Gastrocnemius medialis (tissue), 4 donors: Measurements from ENCODE around the gene C2orf81. TPM values are rescaled to one million over a fixed set of nuclear protein-coding genes. Genes with fewer than 3 reads are reported as not detected.

Experiments used
- ATAC-seq, 2 donors: fragments of 150-250 bp; one replicate each; pipeline ENCODE4 v1.9.1; 2016
- DNase-seq, 2 donors: peaks; one replicate each; pipeline ENCODE4 v3.0.0-alpha.2; 2019
- H3K27ac ChIP-seq, 4 donors: fragments of 200-600 bp; sonication (generic); 1 replicate in 1 of 4; 2 replicates in 3 of 4; pipeline ENCODE4 v1.5.1; 2016 to 2018; ENCODE audit warnings: mild to moderate bottlenecking in 2 of 4, moderate library complexity in 1 of 4
- H3K27me3 ChIP-seq, 3 donors: fragments of 200-600 bp; sonication (generic) in 2 of 3; 1 replicate in 1 of 3; 2 replicates in 2 of 3; pipeline versions ENCODE4 v1.5.1 to v1.6.0; 2016 to 2019; ENCODE audit warnings: mild to moderate bottlenecking in 1 of 3, moderate library complexity in 1 of 3
- H3K36me3 ChIP-seq, 2 donors: fragments of 200-600 bp; sonication (generic) in 1 of 2; one replicate each; pipeline ENCODE4 v1.5.1; 2017 to 2018
- H3K4me1 ChIP-seq, 2 donors: fragments of 200-600 bp; sonication (generic) in 1 of 2; one replicate each; pipeline ENCODE4 v1.5.1; 2016 to 2017; ENCODE audit warnings: mild to moderate bottlenecking in 2 of 2
- H3K4me3 ChIP-seq, 4 donors: fragments of 200-600 bp; sonication (generic) in 3 of 4; 1 replicate in 1 of 4; 2 replicates in 3 of 4; pipeline ENCODE4 v1.5.1; 2016 to 2019; ENCODE audit warnings: mild to moderate bottlenecking in 2 of 4
- H3K9me3 ChIP-seq, 3 donors: fragments of 200-600 bp; sonication (generic) in 2 of 3; 1 replicate in 1 of 3; 2 replicates in 2 of 3; pipeline ENCODE4 v1.5.1; 2016 to 2019
- POLR2A ChIP-seq, 2 donors: fragments of 450-650 bp; IDR thresholded peaks; one replicate each; pipeline ENCODE4 v1.6.1; 2017; ENCODE audit warnings: antibody characterized with exemption in 2 of 2, mild to moderate bottlenecking in 2 of 2, moderate library complexity in 2 of 2
- in situ Hi-C, 4 donors: fragments of 200-750 bp; cut with MboI; loops; one replicate each; pipeline versions ENCODE4 v1.15.0 to v1.8.0; 2017; ENCODE audit warnings: low sequenced_read_pairs in 4 of 4
- intact Hi-C: fragments of 100-400 bp; cut with DNase I; formaldehyde crosslinking; loops from one replicate; pipeline ENCODE4 v1.15.1; 2023; ENCODE audit warnings: low total_unique reads
- total RNA-seq, 4 donors: library from RNA; depleted of rRNA; stranded (reverse); fragments of >200 nt; gene quantifications; one replicate each; pipeline versions ENCODE4 v1.1.0 to v1.2.3, GENCODE V29; 2016
- TF ChIP-seq, protein P1 (sequence below), 5 experiments: fragments of 450-650 bp in 3 of 5; fragments of 200-600 bp in 2 of 5; sonication (generic) in 2 of 5; IDR thresholded peaks in 4 of 5; conservative IDR thresholded peaks in 1 of 5; 1 replicate in 4 of 5; 2 replicates in 1 of 5; pipeline ENCODE4 v1.5.1; 2016 to 2019; ENCODE audit warnings: antibody characterized with exemption in 5 of 5, mild to moderate bottlenecking in 3 of 5, moderate library complexity in 3 of 5

The C2orf81 gene
- total RNA-seq, 4 donors from 2014 or later, result 0.24 TPM; not detected in 3

GRCh38 chr2:74387346-74387745 is 34.1 kb downstream of the C2orf81 start:
- DNase-seq (no peak), ATAC-seq (no peak)
- in situ Hi-C loops, result no loop called here
- intact Hi-C loops, result loop anchor here (10.0 kb wide), 2 partner anchors 463 to 653 kb away; partner anchors contain the start of genes DGUOK and TPRKB
- Histone ChIP-seq H3K27ac (peak overlapping the region in 3 of 4 donors; percentile 2 to 32 (median 23)), H3K36me3 (no peaks in the 10 kb centered on the region), H3K4me3 (no peak overlapping the region), H3K9me3 (no peaks in the 10 kb centered on the region), H3K27me3 (no peaks in the 10 kb centered on the region), H3K4me1 (peaks cover 54 to 66% of the 10 kb centered on the region in 2 donors)
- TF ChIP-seq POLR2A (IDR thresholded peaks at IDR 0.05), result no peak

DNA sequence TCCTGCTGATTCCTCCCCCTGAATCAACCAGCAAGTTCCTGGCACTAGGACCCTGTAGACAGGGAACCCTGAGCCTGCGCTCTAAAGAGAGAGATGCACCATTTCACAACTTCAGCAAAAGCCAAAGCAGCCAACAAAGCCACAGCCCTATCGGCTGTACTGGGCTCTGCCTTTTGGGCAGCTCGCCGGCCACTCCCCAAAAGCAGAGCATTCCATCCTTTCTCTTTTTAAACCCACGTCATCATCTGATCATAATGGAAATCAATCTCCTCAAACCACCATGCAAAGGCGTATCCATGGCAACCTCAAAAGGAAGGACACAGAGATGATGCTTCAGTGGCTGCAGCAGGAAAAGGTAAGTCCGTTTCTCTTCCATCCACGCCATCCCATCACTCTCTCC is 36.0 kb downstream of the C2orf81 start:
- no peak for TF ChIP-seq POLR2A (IDR thresholded peaks at IDR 0.05)
- TF ChIP-seq, protein P1, sequence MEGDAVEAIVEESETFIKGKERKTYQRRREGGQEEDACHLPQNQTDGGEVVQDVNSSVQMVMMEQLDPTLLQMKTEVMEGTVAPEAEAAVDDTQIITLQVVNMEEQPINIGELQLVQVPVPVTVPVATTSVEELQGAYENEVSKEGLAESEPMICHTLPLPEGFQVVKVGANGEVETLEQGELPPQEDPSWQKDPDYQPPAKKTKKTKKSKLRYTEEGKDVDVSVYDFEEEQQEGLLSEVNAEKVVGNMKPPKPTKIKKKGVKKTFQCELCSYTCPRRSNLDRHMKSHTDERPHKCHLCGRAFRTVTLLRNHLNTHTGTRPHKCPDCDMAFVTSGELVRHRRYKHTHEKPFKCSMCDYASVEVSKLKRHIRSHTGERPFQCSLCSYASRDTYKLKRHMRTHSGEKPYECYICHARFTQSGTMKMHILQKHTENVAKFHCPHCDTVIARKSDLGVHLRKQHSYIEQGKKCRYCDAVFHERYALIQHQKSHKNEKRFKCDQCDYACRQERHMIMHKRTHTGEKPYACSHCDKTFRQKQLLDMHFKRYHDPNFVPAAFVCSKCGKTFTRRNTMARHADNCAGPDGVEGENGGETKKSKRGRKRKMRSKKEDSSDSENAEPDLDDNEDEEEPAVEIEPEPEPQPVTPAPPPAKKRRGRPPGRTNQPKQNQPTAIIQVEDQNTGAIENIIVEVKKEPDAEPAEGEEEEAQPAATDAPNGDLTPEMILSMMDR (IDR thresholded peaks at IDR 0.05 in 4 of 5, conservative IDR thresholded peaks at IDR 0.05 in 1 of 5), result no peak
- DNase-seq (no peak), ATAC-seq (no peak)
- Histone ChIP-seq H3K9me3 (no peaks in the 10 kb centered on the region), H3K4me3 (no peak overlapping the region), H3K27me3 (no peaks in the 10 kb centered on the region), H3K27ac (no peak overlapping the region), H3K36me3 (no peaks in the 10 kb centered on the region), H3K4me1 (peaks cover 62 to 78% of the 10 kb centered on the region in 2 donors)
- intact Hi-C loops (loop anchor here (10.0 kb wide), 2 partner anchors 461 to 651 kb away; partner anchors contain the start of genes DGUOK and TPRKB), in situ Hi-C loops (no loop called here)

DNA sequence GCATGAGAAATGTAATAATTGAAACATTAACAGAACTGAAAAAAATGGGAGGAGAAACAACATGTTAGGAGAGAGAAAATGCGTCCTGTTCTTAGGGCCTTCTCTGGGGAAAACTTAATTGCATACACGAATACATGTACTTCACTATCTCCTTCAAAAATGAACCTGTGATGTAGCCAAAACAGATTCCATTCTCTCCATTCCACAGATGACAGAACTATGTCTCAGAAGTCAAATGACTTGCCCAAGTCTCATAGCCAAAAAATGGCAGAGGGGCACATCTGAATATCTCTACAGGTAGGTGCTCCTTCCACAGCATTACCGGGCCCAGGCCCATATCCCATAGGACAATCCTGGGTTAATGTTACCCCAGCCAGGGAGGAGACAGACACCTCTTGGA is 37.4 kb downstream of the C2orf81 start:
- no peaks in the 10 kb centered on the region for H3K9me3 ChIP-seq
- no peak overlapping the region for H3K4me3 ChIP-seq
- no peaks in the 10 kb centered on the region for H3K27me3 ChIP-seq
- no peak overlapping the region for H3K27ac ChIP-seq
- H3K36me3 ChIP-seq, result no peaks in the 10 kb centered on the region
- H3K4me1 ChIP-seq, result peaks cover 62 to 77% of the 10 kb centered on the region in 2 donors
- TF ChIP-seq POLR2A (IDR thresholded peaks at IDR 0.05), result no peak
- TF ChIP-seq, protein P1 (IDR thresholded peaks at IDR 0.05 in 4 of 5, conservative IDR thresholded peaks at IDR 0.05 in 1 of 5), result no peak
- in situ Hi-C loops (no loop called here), intact Hi-C loops (loop anchor here (10.0 kb wide), 2 partner anchors 459 to 649 kb away; partner anchors contain the start of genes DGUOK and TPRKB)
- no peak for DNase-seq
- ATAC-seq, result no peak

- intact Hi-C loops, result loop anchor here (10.0 kb wide), 2 partner anchors 458 to 648 kb away; partner anchors contain the start of genes DGUOK and TPRKB
- Histone ChIP-seq H3K4me3 (no peak overlapping the region), H3K27ac (peak overlapping the region in 2 of 4 donors; percentile 12 to 14), H3K4me1 (peaks cover 55 to 69% of the 10 kb centered on the region in 2 donors), H3K27me3 (no peaks in the 10 kb centered on the region), H3K9me3 (no peaks in the 10 kb centered on the region), H3K36me3 (no peaks in the 10 kb centered on the region)
- in situ Hi-C loops, result no loop called here
- ATAC-seq (no peak), DNase-seq (no peak)
- TF ChIP-seq POLR2A (IDR thresholded peaks at IDR 0.05), result no peak
- TF ChIP-seq, protein P1 (IDR thresholded peaks at IDR 0.05 in 4 of 5, conservative IDR thresholded peaks at IDR 0.05 in 1 of 5), result no peak
Observed at GRCh38 chr2:74383254-74383653, 38.2 kb downstream of the C2orf81 start.

DNA sequence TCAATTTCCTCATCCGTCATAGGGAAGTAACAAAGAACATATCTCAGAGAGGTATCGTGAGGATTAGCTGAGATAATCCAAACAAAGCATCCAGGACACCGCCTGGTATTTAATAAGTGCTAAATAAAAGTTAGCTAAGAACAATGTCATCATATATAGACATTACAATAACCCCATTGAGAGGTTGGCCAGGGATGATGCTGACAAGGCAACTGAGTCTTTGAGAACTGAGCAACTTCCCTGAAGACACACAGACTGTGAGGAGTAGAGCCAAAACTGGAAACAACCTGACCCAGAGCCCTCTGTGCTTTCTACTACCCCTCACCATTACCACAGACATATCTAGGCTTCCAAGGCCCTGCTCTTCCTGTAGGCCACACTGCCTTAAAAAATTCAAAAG is 39.7 kb downstream of the C2orf81 start:
- in situ Hi-C loops, result no loop called here
- Histone ChIP-seq H3K4me1 (peaks cover 49 to 55% of the 10 kb centered on the region in 2 donors), H3K9me3 (no peaks in the 10 kb centered on the region), H3K27me3 (no peaks in the 10 kb centered on the region), H3K4me3 (no peak overlapping the region), H3K36me3 (peaks cover 0 to 12% of the 10 kb centered on the region in 2 donors), H3K27ac (no peak overlapping the region)
- TF ChIP-seq, protein P1 (IDR thresholded peaks at IDR 0.05 in 4 of 5, conservative IDR thresholded peaks at IDR 0.05 in 1 of 5), result no peak
- no peak for TF ChIP-seq POLR2A (IDR thresholded peaks at IDR 0.05)
- intact Hi-C loops, result loop anchor here (10.0 kb wide), 2 partner anchors 457 to 647 kb away; partner anchors contain the start of genes DGUOK and TPRKB
- ATAC-seq (no peak), DNase-seq (no peak)
